Measurements from ENCODE around the gene RFTN1. TPM values are rescaled to one million over a fixed set of nuclear protein-coding genes. Genes with fewer than 3 reads are reported as not detected.

Gene RFTN1
- total and polyA plus RNA-seq, 4 donors = 33.8 to 82.5 (median 53.4) TPM

GRCh38 chr3:16363636-16364035 is 149.9 kb downstream of the RFTN1 start:
- Histone ChIP-seq H3K9me3 (ENCODE audit: control insufficient read depth in 4 of 4, insufficient read depth in 3 of 4, low read length in 3 of 4) (no peaks in the 10 kb centered on the region), H3K4me3 (no peak overlapping the region), H3K36me3 (ENCODE audit: control insufficient read depth in 4 of 4, insufficient read depth in 4 of 4, low read length in 4 of 4) (peaks cover 0 to 18% (median 14%) of the 10 kb centered on the region in 4 donors), H3K9ac (ENCODE audit: insufficient read depth in 1 of 2, low read length in 2 of 2) (no peak overlapping the region), H3K27ac (ENCODE audit: low read depth in 1 of 2, low read length in 1 of 2) (no peak overlapping the region), H3K4me1 (ENCODE audit: control insufficient read depth in 5 of 5, insufficient read depth in 5 of 5, low read length in 5 of 5) (peaks cover 0 to 6% (median 0%) of the 10 kb centered on the region in 5 donors), H3K27me3 (ENCODE audit: control insufficient read depth in 3 of 3, insufficient read depth in 3 of 3, low read length in 2 of 3) (no peaks in the 10 kb centered on the region)
- DNase-seq (no peak), ATAC-seq (ENCODE audit: insufficient read depth, low FRiP score) (no peak)
- 98 to 99% methylated on average over 7 of the region's 7 CpGs for WGBS, 2 donors
- no peak for TF ChIP-seq CTCF (IDR thresholded peaks at IDR 0.05; ENCODE audit: control extremely low read depth, extremely low read depth)

- no peaks in the 10 kb centered on the region for H3K27me3 ChIP-seq (ENCODE audit: control insufficient read depth in 3 of 3, insufficient read depth in 3 of 3, low read length in 2 of 3)
- WGBS, 2 donors = 84 to 97% methylated on average over 4 of the region's 4 CpGs
- peaks cover 0 to 14% (median 11%) of the 10 kb centered on the region in 4 donors for H3K36me3 ChIP-seq (ENCODE audit: control insufficient read depth in 4 of 4, insufficient read depth in 4 of 4, low read length in 4 of 4)
- no peak for TF ChIP-seq CTCF (IDR thresholded peaks at IDR 0.05; ENCODE audit: control extremely low read depth, extremely low read depth)
- no peaks in the 10 kb centered on the region for H3K9me3 ChIP-seq (ENCODE audit: control insufficient read depth in 4 of 4, insufficient read depth in 3 of 4, low read length in 3 of 4)
- no peak overlapping the region for H3K27ac ChIP-seq (ENCODE audit: low read depth in 1 of 2, low read length in 1 of 2)
- ATAC-seq (ENCODE audit: insufficient read depth, low FRiP score) = peak; percentile 16
- H3K4me1 ChIP-seq (ENCODE audit: control insufficient read depth in 5 of 5, insufficient read depth in 5 of 5, low read length in 5 of 5) = peaks cover 0 to 6% (median 0%) of the 10 kb centered on the region in 5 donors
- no peak overlapping the region for H3K9ac ChIP-seq (ENCODE audit: insufficient read depth in 1 of 2, low read length in 2 of 2)
- H3K4me3 ChIP-seq = no peak overlapping the region
- no peak for DNase-seq
Observed at GRCh38 chr3:16362770-16363169, 150.7 kb downstream of the RFTN1 start.

GRCh38 chr3:16361087-16361486 is 152.4 kb downstream of the RFTN1 start:
- no peak for ATAC-seq (ENCODE audit: insufficient read depth, low FRiP score)
- no peak overlapping the region for H3K27ac ChIP-seq (ENCODE audit: low read depth in 1 of 2, low read length in 1 of 2)
- no peak overlapping the region for H3K9ac ChIP-seq (ENCODE audit: insufficient read depth in 1 of 2, low read length in 2 of 2)
- no peaks in the 10 kb centered on the region for H3K27me3 ChIP-seq (ENCODE audit: control insufficient read depth in 3 of 3, insufficient read depth in 3 of 3, low read length in 2 of 3)
- peaks cover 0 to 6% (median 0%) of the 10 kb centered on the region in 5 donors for H3K4me1 ChIP-seq (ENCODE audit: control insufficient read depth in 5 of 5, insufficient read depth in 5 of 5, low read length in 5 of 5)
- no peak for DNase-seq
- H3K9me3 ChIP-seq (ENCODE audit: control insufficient read depth in 4 of 4, insufficient read depth in 3 of 4, low read length in 3 of 4) = no peaks in the 10 kb centered on the region
- H3K4me3 ChIP-seq = no peak overlapping the region
- no peak for TF ChIP-seq CTCF (IDR thresholded peaks at IDR 0.05; ENCODE audit: control extremely low read depth, extremely low read depth)
- H3K36me3 ChIP-seq (ENCODE audit: control insufficient read depth in 4 of 4, insufficient read depth in 4 of 4, low read length in 4 of 4) = peaks cover 0 to 19% (median 9%) of the 10 kb centered on the region in 4 donors

DNA sequence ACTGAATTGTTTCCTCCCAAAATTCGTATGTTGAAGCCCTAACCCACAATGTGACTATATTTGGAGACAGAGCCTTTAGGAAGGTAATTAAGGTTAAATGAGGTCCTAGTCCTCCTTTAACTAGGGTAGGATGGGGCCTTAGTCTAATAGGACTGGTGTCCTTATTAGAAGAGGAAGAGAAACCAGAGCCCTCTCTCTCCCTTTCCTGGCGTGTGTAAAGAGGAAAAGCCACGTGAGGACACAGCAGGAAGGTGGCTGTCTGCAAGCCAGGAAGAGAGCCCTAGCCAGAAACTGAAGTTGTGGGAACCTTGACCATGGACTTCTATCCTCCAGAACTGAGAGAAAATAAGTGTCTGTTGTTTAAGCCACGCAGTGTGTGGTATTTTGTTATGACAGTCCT is 154.2 kb downstream of the RFTN1 start:
- peaks cover 0 to 5% (median 0%) of the 10 kb centered on the region in 5 donors for H3K4me1 ChIP-seq (ENCODE audit: control insufficient read depth in 5 of 5, insufficient read depth in 5 of 5, low read length in 5 of 5)
- no peak overlapping the region for H3K9ac ChIP-seq (ENCODE audit: insufficient read depth in 1 of 2, low read length in 2 of 2)
- H3K4me3 ChIP-seq = no peak overlapping the region
- H3K27ac ChIP-seq (ENCODE audit: low read depth in 1 of 2, low read length in 1 of 2) = no peak overlapping the region
- peaks cover 0 to 15% (median 7%) of the 10 kb centered on the region in 4 donors for H3K36me3 ChIP-seq (ENCODE audit: control insufficient read depth in 4 of 4, insufficient read depth in 4 of 4, low read length in 4 of 4)
- TF ChIP-seq CTCF (IDR thresholded peaks at IDR 0.05; ENCODE audit: control extremely low read depth, extremely low read depth) = no peak
- 48 to 54% methylated on average over 3 to 4 of the region's 4 CpGs for WGBS, 2 donors
- DNase-seq (peak in 1 of 3 donors; percentile 40), ATAC-seq (ENCODE audit: insufficient read depth, low FRiP score) (no peak)
- no peaks in the 10 kb centered on the region for H3K27me3 ChIP-seq (ENCODE audit: control insufficient read depth in 3 of 3, insufficient read depth in 3 of 3, low read length in 2 of 3)
- H3K9me3 ChIP-seq (ENCODE audit: control insufficient read depth in 4 of 4, insufficient read depth in 3 of 4, low read length in 3 of 4) = no peaks in the 10 kb centered on the region
